Stimulated activated naive CD8-positive, alpha-beta T cell treated with anti-CD3 and anti-CD28 coated beads, Interleukin-15, amount 100 ng/mL, for 72 hours (primary cell): Measurements from ENCODE around the gene VSIG1.

Experiments used
- ATAC-seq: fragments of 150-1000 bp; cut with Tn5 transposase; 2 replicates; pipeline ENCODE4 v1.10.0; 2021; ENCODE audit warnings: mild to moderate bottlenecking, moderate library complexity
- DNase-seq, 2 donors: peaks; one replicate each; pipeline ENCODE4 v3.0.0; 2021 to 2022
- H3K27ac Mint-ChIP-seq, 2 donors: one replicate each; pipeline ENCODE4 v1.8.0; 2022; ENCODE audit warnings: mild to moderate bottlenecking in 2 of 2, mixed read lengths in 2 of 2, moderate library complexity in 2 of 2
- H3K27me3 Mint-ChIP-seq: one replicate; pipeline ENCODE4 v1.8.0; 2022; ENCODE audit warnings: mixed read lengths
- H3K4me1 Mint-ChIP-seq: one replicate; pipeline ENCODE4 v1.8.0; 2022; ENCODE audit warnings: mild to moderate bottlenecking, mixed read lengths
- H3K4me3 Mint-ChIP-seq, 2 donors: one replicate each; pipeline ENCODE4 v1.8.0; 2022; ENCODE audit warnings: mild to moderate bottlenecking in 2 of 2, mixed read lengths in 2 of 2, moderate library complexity in 1 of 2
- H3K9me3 Mint-ChIP-seq, 2 donors: one replicate each; pipeline ENCODE4 v1.8.0; 2022; ENCODE audit warnings: mixed read lengths in 2 of 2

Gene VSIG1

GRCh38 chrX:108091264-108091877, 46.5 kb downstream of the VSIG1 start, which contains the start of the genes ATG4A and PSMD10:
Gene ATG4A (plus strand): TSS chrX:108091778. CDS start chrX:108091827, 49 bp downstream.
Gene PSMD10 (minus strand): TSS chrX:108091542. CDS start chrX:108091520, 22 bp downstream.
- peak; percentile 97 for ATAC-seq
- Mint-ChIP-seq H3K27ac (no peak within 1 kb of the TSS), H3K9me3 (no peaks in the 10 kb centered on the region), H3K4me3 (no peak within 1 kb of the TSS), H3K27me3 (no peaks in the 10 kb centered on the region), H3K4me1 (peaks cover 10% of the 10 kb centered on the region)
- peak; percentile 83 to 93 for DNase-seq

GRCh38 chrX:108091878-108092291, 47.0 kb downstream of the VSIG1 start:
- Mint-ChIP-seq H3K4me1 (peaks cover 10% of the 10 kb centered on the region), H3K27me3 (no peaks in the 10 kb centered on the region), H3K9me3 (no peaks in the 10 kb centered on the region), H3K27ac (no peak overlapping the region), H3K4me3 (no peak overlapping the region)
- ATAC-seq (peak; percentile 54), DNase-seq (no peak)

DNA sequence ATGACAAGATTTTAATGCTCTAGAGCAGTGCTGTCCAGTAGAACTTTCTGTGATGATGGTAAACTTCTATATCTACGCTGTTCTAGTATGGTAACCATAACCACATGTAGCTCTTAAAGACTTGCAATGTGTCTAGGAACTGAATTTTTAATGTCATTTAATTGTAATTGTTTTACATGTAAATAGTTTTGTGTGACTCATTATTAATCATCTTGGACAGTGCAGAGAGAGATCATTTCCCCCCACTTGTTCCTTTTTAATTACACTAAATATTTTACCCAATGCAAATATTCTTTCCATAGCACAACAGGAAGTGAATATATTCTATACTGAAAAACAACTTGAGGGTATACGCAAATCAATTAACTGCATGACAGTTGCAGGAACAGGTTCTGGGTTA, 52.5 kb downstream of the VSIG1 start:
- no peak for ATAC-seq
- Mint-ChIP-seq H3K9me3 (no peaks in the 10 kb centered on the region), H3K27me3 (no peaks in the 10 kb centered on the region), H3K4me1 (peaks cover 10% of the 10 kb centered on the region), H3K4me3 (no peak overlapping the region), H3K27ac (no peak overlapping the region)
- DNase-seq, result no peak

GRCh38 chrX:108105473-108105872, 60.6 kb downstream of the VSIG1 start:
- ATAC-seq (no peak), DNase-seq (no peak)
- H3K27ac Mint-ChIP-seq, result no peak overlapping the region
- H3K4me3 Mint-ChIP-seq, result no peak overlapping the region
- H3K9me3 Mint-ChIP-seq, result peaks cover 0 to 5% of the 10 kb centered on the region in 2 donors
- H3K4me1 Mint-ChIP-seq, result peaks cover 5% of the 10 kb centered on the region
- no peaks in the 10 kb centered on the region for H3K27me3 Mint-ChIP-seq

DNA sequence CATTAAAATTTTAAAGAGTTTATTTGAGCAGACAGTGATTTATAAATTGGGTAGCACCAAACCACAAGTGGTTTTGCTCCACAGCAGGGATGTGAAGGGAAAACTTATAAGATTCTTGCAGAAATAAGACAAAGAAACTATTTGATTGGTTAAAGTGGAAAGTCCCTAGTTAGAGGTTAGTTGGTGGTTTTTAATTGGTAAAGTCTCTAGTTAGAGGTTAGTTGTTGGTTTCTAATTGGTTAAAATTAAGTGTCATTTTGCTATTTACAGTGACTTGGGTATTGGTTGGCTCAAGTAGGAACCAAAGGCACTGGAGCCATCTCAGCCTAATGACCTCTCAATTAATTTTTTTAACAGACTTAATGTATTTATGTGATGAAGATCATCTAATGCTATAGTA, 69.7 kb downstream of the VSIG1 start:
- no peaks in the 10 kb centered on the region for H3K4me1 Mint-ChIP-seq
- H3K27ac Mint-ChIP-seq, result no peak overlapping the region
- H3K9me3 Mint-ChIP-seq, result no peaks in the 10 kb centered on the region
- H3K27me3 Mint-ChIP-seq, result no peaks in the 10 kb centered on the region
- DNase-seq (no peak), ATAC-seq (no peak)
- no peak overlapping the region for H3K4me3 Mint-ChIP-seq

GRCh38 chrX:108117988-108118387, 73.1 kb downstream of the VSIG1 start:
- Mint-ChIP-seq H3K4me3 (no peak overlapping the region), H3K27ac (no peak overlapping the region), H3K27me3 (no peaks in the 10 kb centered on the region), H3K4me1 (no peaks in the 10 kb centered on the region), H3K9me3 (no peaks in the 10 kb centered on the region)
- ATAC-seq (no peak), DNase-seq (no peak)

DNA sequence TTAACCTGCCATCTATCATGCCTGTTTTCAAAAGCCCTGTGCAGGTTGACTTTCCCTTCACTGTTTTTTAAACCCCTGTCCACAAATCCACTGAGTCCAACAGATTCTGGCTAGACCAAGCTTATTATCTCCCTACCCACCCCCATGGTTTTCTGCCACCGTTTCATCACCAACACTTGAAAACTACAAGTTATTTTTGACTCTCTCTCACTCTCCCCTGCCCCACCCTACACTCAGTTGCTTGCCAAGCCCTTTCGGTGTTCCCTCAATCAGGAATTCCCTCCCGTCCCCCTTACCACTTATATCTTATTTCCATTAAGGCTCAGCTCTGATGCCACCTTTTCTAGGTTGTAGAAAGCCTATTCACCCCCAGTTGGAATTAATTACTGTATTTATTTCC, 76.4 kb downstream of the VSIG1 start:
- no peak overlapping the region for H3K4me3 Mint-ChIP-seq
- H3K9me3 Mint-ChIP-seq, result no peaks in the 10 kb centered on the region
- no peaks in the 10 kb centered on the region for H3K4me1 Mint-ChIP-seq

GRCh38 chrX:108122748-108123147, 77.9 kb downstream of the VSIG1 start:
- no peak for DNase-seq
- Mint-ChIP-seq H3K4me1 (no peaks in the 10 kb centered on the region), H3K4me3 (no peak overlapping the region), H3K27ac (no peak overlapping the region), H3K9me3 (no peaks in the 10 kb centered on the region), H3K27me3 (no peaks in the 10 kb centered on the region)
- no peak for ATAC-seq

More for the DNA sequence above, 76.4 kb downstream of the VSIG1 start:
- H3K27me3 Mint-ChIP-seq, result no peaks in the 10 kb centered on the region
- H3K27ac Mint-ChIP-seq, result peak overlapping the region in 1 of 2 donors; percentile 27
- no peak for DNase-seq
- no peak for ATAC-seq

- Mint-ChIP-seq H3K27me3 (no peaks in the 10 kb centered on the region), H3K4me1 (no peaks in the 10 kb centered on the region), H3K4me3 (no peak overlapping the region), H3K27ac (peak overlapping the region in 1 of 2 donors; percentile 57), H3K9me3 (no peaks in the 10 kb centered on the region)
- ATAC-seq (no peak), DNase-seq (no peak)
These were observed 78.9 kb downstream of the VSIG1 start for GRCh38 chrX:108123591-108124366.

GRCh38 chrX:108126661-108127060, 81.8 kb downstream of the VSIG1 start:
- ATAC-seq, result no peak
- H3K4me1 Mint-ChIP-seq, result no peaks in the 10 kb centered on the region
- H3K27ac Mint-ChIP-seq, result no peak overlapping the region
- H3K4me3 Mint-ChIP-seq, result no peak overlapping the region
- no peaks in the 10 kb centered on the region for H3K27me3 Mint-ChIP-seq
- no peaks in the 10 kb centered on the region for H3K9me3 Mint-ChIP-seq
- no peak for DNase-seq

DNA sequence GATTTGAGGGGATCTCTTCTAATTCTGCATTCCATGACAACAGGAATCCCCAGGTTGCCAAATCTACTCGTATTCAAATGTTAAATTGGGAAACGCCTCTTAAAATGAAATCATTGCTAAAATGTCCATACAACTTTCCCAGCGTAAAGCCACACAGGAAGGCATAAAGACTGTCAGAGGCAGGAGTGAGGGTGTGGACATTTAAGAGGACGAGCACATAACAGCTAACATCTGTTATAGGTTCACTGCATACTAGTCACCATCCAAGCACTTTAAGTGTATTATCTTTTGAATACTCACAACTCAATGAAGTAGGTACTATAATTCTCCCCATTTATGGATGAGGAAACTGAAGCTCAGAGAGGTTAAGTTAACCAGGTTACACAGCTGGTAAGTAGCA, 82.3 kb downstream of the VSIG1 start:
- no peaks in the 10 kb centered on the region for H3K9me3 Mint-ChIP-seq
- H3K27ac Mint-ChIP-seq, result no peak overlapping the region
- H3K4me3 Mint-ChIP-seq, result no peak overlapping the region
- ATAC-seq (no peak), DNase-seq (no peak)
- no peaks in the 10 kb centered on the region for H3K4me1 Mint-ChIP-seq
- H3K27me3 Mint-ChIP-seq, result no peaks in the 10 kb centered on the region
